ENCODE results near the gene XCR1. TPM values are rescaled to one million over a fixed set of nuclear protein-coding genes. Genes with fewer than 3 reads are reported as not detected.
"Not testable (repeated sequence)": the region's sequence is repeated elsewhere in the genome, so short reads cannot be mapped to it uniquely, and the experiment has no call there.

Gene XCR1
- total and polyA plus RNA-seq, 2 donors: 4.2 to 5.7 TPM

- not testable (repeated sequence) for H3K36me3 ChIP-seq (ENCODE audit: control insufficient read depth in 2 of 2, insufficient read depth in 2 of 2, low read length in 1 of 2); H3K9me3 ChIP-seq (ENCODE audit: control insufficient read depth in 2 of 2, insufficient read depth in 1 of 2, low read length in 1 of 2); H3K27me3 ChIP-seq (ENCODE audit: control insufficient read depth in 2 of 2, insufficient read depth in 1 of 2, low read length in 1 of 2); DNase-seq (ENCODE audit: low read depth in 6 of 9, low spot score in 9 of 9); H3K4me3 ChIP-seq (ENCODE audit: low read length in 2 of 2); H3K27ac ChIP-seq (ENCODE audit: low read depth in 1 of 2, low read length in 1 of 2); H3K4me1 ChIP-seq (ENCODE audit: control insufficient read depth in 2 of 2, insufficient read depth in 2 of 2, low read length in 2 of 2)
- 94% methylated on average over 13 of the region's 13 CpGs for WGBS
Observed at GRCh38 chr3:46053761-46054515, 26.7 kb upstream of the XCR1 start.

GRCh38 chr3:46053265-46053664, 26.0 kb upstream of the XCR1 start:
- not testable (repeated sequence) for H3K4me1 ChIP-seq (ENCODE audit: control insufficient read depth in 2 of 2, insufficient read depth in 2 of 2, low read length in 2 of 2); H3K27ac ChIP-seq (ENCODE audit: low read depth in 1 of 2, low read length in 1 of 2); H3K27me3 ChIP-seq (ENCODE audit: control insufficient read depth in 2 of 2, insufficient read depth in 1 of 2, low read length in 1 of 2); H3K36me3 ChIP-seq (ENCODE audit: control insufficient read depth in 2 of 2, insufficient read depth in 2 of 2, low read length in 1 of 2); H3K9me3 ChIP-seq (ENCODE audit: control insufficient read depth in 2 of 2, insufficient read depth in 1 of 2, low read length in 1 of 2); DNase-seq (ENCODE audit: low read depth in 6 of 9, low spot score in 9 of 9); H3K4me3 ChIP-seq (ENCODE audit: low read length in 2 of 2)
- WGBS: over 99% methylated on average over 5 of the region's 8 CpGs

GRCh38 chr3:46052531-46052930, 25.2 kb upstream of the XCR1 start:
- no peak overlapping the region for H3K4me3 ChIP-seq (ENCODE audit: low read length in 2 of 2)
- 97% methylated on average over 8 of the region's 8 CpGs for WGBS
- no peaks in the 10 kb centered on the region for H3K9me3 ChIP-seq (ENCODE audit: control insufficient read depth in 2 of 2, insufficient read depth in 1 of 2, low read length in 1 of 2)
- H3K36me3 ChIP-seq (ENCODE audit: control insufficient read depth in 2 of 2, insufficient read depth in 2 of 2, low read length in 1 of 2): no peaks in the 10 kb centered on the region
- no peaks in the 10 kb centered on the region for H3K27me3 ChIP-seq (ENCODE audit: control insufficient read depth in 2 of 2, insufficient read depth in 1 of 2, low read length in 1 of 2)
- no peak overlapping the region for H3K27ac ChIP-seq (ENCODE audit: low read depth in 1 of 2, low read length in 1 of 2)
- H3K4me1 ChIP-seq (ENCODE audit: control insufficient read depth in 2 of 2, insufficient read depth in 2 of 2, low read length in 2 of 2): no peaks in the 10 kb centered on the region
- DNase-seq (ENCODE audit: low read depth in 6 of 9, low spot score in 9 of 9): no peak

- Histone ChIP-seq H3K27me3 (ENCODE audit: control insufficient read depth in 2 of 2, insufficient read depth in 1 of 2, low read length in 1 of 2) (no peaks in the 10 kb centered on the region), H3K4me1 (ENCODE audit: control insufficient read depth in 2 of 2, insufficient read depth in 2 of 2, low read length in 2 of 2) (peaks cover 0 to 9% of the 10 kb centered on the region in 2 donors), H3K4me3 (ENCODE audit: low read length in 2 of 2) (no peak overlapping the region), H3K9me3 (ENCODE audit: control insufficient read depth in 2 of 2, insufficient read depth in 1 of 2, low read length in 1 of 2) (no peaks in the 10 kb centered on the region), H3K27ac (ENCODE audit: low read depth in 1 of 2, low read length in 1 of 2) (no peak overlapping the region), H3K36me3 (ENCODE audit: control insufficient read depth in 2 of 2, insufficient read depth in 2 of 2, low read length in 1 of 2) (no peaks in the 10 kb centered on the region)
- WGBS: 95% methylated on average over 5 of the region's 5 CpGs
- no peak for DNase-seq (ENCODE audit: low read depth in 6 of 9, low spot score in 9 of 9)
Observed at GRCh38 chr3:46049093-46049492, 21.8 kb upstream of the XCR1 start.

- not testable (repeated sequence) for H3K4me3 ChIP-seq (ENCODE audit: low read length in 2 of 2); H3K9me3 ChIP-seq (ENCODE audit: control insufficient read depth in 2 of 2, insufficient read depth in 1 of 2, low read length in 1 of 2); H3K4me1 ChIP-seq (ENCODE audit: control insufficient read depth in 2 of 2, insufficient read depth in 2 of 2, low read length in 2 of 2); H3K27ac ChIP-seq (ENCODE audit: low read depth in 1 of 2, low read length in 1 of 2); H3K27me3 ChIP-seq (ENCODE audit: control insufficient read depth in 2 of 2, insufficient read depth in 1 of 2, low read length in 1 of 2); H3K36me3 ChIP-seq (ENCODE audit: control insufficient read depth in 2 of 2, insufficient read depth in 2 of 2, low read length in 1 of 2)
- WGBS: 56% methylated on average over 5 of the region's 5 CpGs
- peak in 4 of 9 donors; percentile 31 to 77 (median 44) for DNase-seq (ENCODE audit: low read depth in 6 of 9, low spot score in 9 of 9)
Observed at GRCh38 chr3:46046231-46046630, 18.9 kb upstream of the XCR1 start.

- H3K27me3 ChIP-seq (ENCODE audit: control insufficient read depth in 2 of 2, insufficient read depth in 1 of 2, low read length in 1 of 2): no peaks in the 10 kb centered on the region
- H3K36me3 ChIP-seq (ENCODE audit: control insufficient read depth in 2 of 2, insufficient read depth in 2 of 2, low read length in 1 of 2): no peaks in the 10 kb centered on the region
- WGBS: 71% methylated on average over 1 of the region's 1 CpG
- H3K9me3 ChIP-seq (ENCODE audit: control insufficient read depth in 2 of 2, insufficient read depth in 1 of 2, low read length in 1 of 2): no peaks in the 10 kb centered on the region
- no peak overlapping the region for H3K27ac ChIP-seq (ENCODE audit: low read depth in 1 of 2, low read length in 1 of 2)
- DNase-seq (ENCODE audit: low read depth in 6 of 9, low spot score in 9 of 9): peak in 1 of 9 donors; percentile 21
- H3K4me3 ChIP-seq (ENCODE audit: low read length in 2 of 2): no peak overlapping the region
- H3K4me1 ChIP-seq (ENCODE audit: control insufficient read depth in 2 of 2, insufficient read depth in 2 of 2, low read length in 2 of 2): no peaks in the 10 kb centered on the region
Observed at GRCh38 chr3:46038916-46039315, 11.6 kb upstream of the XCR1 start.

GRCh38 chr3:46038071-46038470, 10.8 kb upstream of the XCR1 start:
- DNase-seq (ENCODE audit: low read depth in 6 of 9, low spot score in 9 of 9); H3K27ac ChIP-seq (ENCODE audit: low read depth in 1 of 2, low read length in 1 of 2); H3K4me3 ChIP-seq (ENCODE audit: low read length in 2 of 2); H3K27me3 ChIP-seq (ENCODE audit: control insufficient read depth in 2 of 2, insufficient read depth in 1 of 2, low read length in 1 of 2); H3K36me3 ChIP-seq (ENCODE audit: control insufficient read depth in 2 of 2, insufficient read depth in 2 of 2, low read length in 1 of 2); H3K9me3 ChIP-seq (ENCODE audit: control insufficient read depth in 2 of 2, insufficient read depth in 1 of 2, low read length in 1 of 2); H3K4me1 ChIP-seq (ENCODE audit: control insufficient read depth in 2 of 2, insufficient read depth in 2 of 2, low read length in 2 of 2): not testable (repeated sequence)
- 94% methylated on average over 3 of the region's 3 CpGs for WGBS

- Histone ChIP-seq H3K27ac (ENCODE audit: low read depth in 1 of 2, low read length in 1 of 2) (no peak overlapping the region), H3K27me3 (ENCODE audit: control insufficient read depth in 2 of 2, insufficient read depth in 1 of 2, low read length in 1 of 2) (no peaks in the 10 kb centered on the region), H3K9me3 (ENCODE audit: control insufficient read depth in 2 of 2, insufficient read depth in 1 of 2, low read length in 1 of 2) (peaks cover 2 to 13% of the 10 kb centered on the region in 2 donors), H3K4me3 (ENCODE audit: low read length in 2 of 2) (no peak overlapping the region), H3K4me1 (ENCODE audit: control insufficient read depth in 2 of 2, insufficient read depth in 2 of 2, low read length in 2 of 2) (no peaks in the 10 kb centered on the region), H3K36me3 (ENCODE audit: control insufficient read depth in 2 of 2, insufficient read depth in 2 of 2, low read length in 1 of 2) (no peaks in the 10 kb centered on the region)
- DNase-seq (ENCODE audit: low read depth in 6 of 9, low spot score in 9 of 9): no peak
- 97% methylated on average over 1 of the region's 1 CpG for WGBS
Observed at GRCh38 chr3:46036191-46036590, 8.9 kb upstream of the XCR1 start.

- no peak for DNase-seq (ENCODE audit: low read depth in 6 of 9, low spot score in 9 of 9)
- H3K4me1 ChIP-seq (ENCODE audit: control insufficient read depth in 2 of 2, insufficient read depth in 2 of 2, low read length in 2 of 2): no peaks in the 10 kb centered on the region
- no peaks in the 10 kb centered on the region for H3K27me3 ChIP-seq (ENCODE audit: control insufficient read depth in 2 of 2, insufficient read depth in 1 of 2, low read length in 1 of 2)
- no peak overlapping the region for H3K27ac ChIP-seq (ENCODE audit: low read depth in 1 of 2, low read length in 1 of 2)
- no peak overlapping the region for H3K4me3 ChIP-seq (ENCODE audit: low read length in 2 of 2)
- H3K36me3 ChIP-seq (ENCODE audit: control insufficient read depth in 2 of 2, insufficient read depth in 2 of 2, low read length in 1 of 2): no peaks in the 10 kb centered on the region
- WGBS: 97% methylated on average over 2 of the region's 2 CpGs
- H3K9me3 ChIP-seq (ENCODE audit: control insufficient read depth in 2 of 2, insufficient read depth in 1 of 2, low read length in 1 of 2): peaks cover 3 to 37% of the 10 kb centered on the region in 2 donors
Observed at GRCh38 chr3:46031747-46032146, 4.5 kb upstream of the XCR1 start.
